ENCODE data around the gene IFNGR2.
A peak's percentile ranks its signal among the peaks of the same experiment; 100 is the strongest.
"Not testable (repeated sequence)": the region's sequence is repeated elsewhere in the genome, so short reads cannot be mapped to it uniquely, and the experiment has no call there.

The IFNGR2 gene

GRCh38 chr21:33403128-33403785 is at the start of gene IFNGR2:
TSS of gene IFNGR2 (plus strand) at chr21:33403413. CDS start at chr21:33403544, 131 bp downstream.
- DNase-seq (ENCODE audit: low spot score) = no peak

- DNase-seq (ENCODE audit: low spot score) = no peak
These were observed 47.9 kb upstream of the IFNGR2 start for GRCh38 chr21:33355355-33355754.

- no peak for DNase-seq (ENCODE audit: low spot score)
These were observed 47.2 kb upstream of the IFNGR2 start for GRCh38 chr21:33355996-33356395.

- DNase-seq (ENCODE audit: low spot score) = no peak
These were observed 46.0 kb upstream of the IFNGR2 start for GRCh38 chr21:33357177-33357576.

- no peak for DNase-seq (ENCODE audit: low spot score)
These were observed 43.8 kb upstream of the IFNGR2 start for GRCh38 chr21:33359446-33359845.

GRCh38 chr21:33360281-33360680 is 42.9 kb upstream of the IFNGR2 start:
- no peak for DNase-seq (ENCODE audit: low spot score)

- DNase-seq (ENCODE audit: low spot score) = peak; percentile 89
These were observed 42.2 kb upstream of the IFNGR2 start for GRCh38 chr21:33360881-33361602.

GRCh38 chr21:33362044-33362555 is 41.1 kb upstream of the IFNGR2 start:
- DNase-seq (ENCODE audit: low spot score) = peak; percentile 77

- not testable (repeated sequence) for DNase-seq (ENCODE audit: low spot score)
These were observed 39.2 kb upstream of the IFNGR2 start for GRCh38 chr21:33363911-33364609.

- DNase-seq (ENCODE audit: low spot score) = no peak
These were observed 38.4 kb upstream of the IFNGR2 start for GRCh38 chr21:33364830-33365229.

GRCh38 chr21:33367309-33367973 is 35.8 kb upstream of the IFNGR2 start:
- DNase-seq (ENCODE audit: low spot score) = no peak

GRCh38 chr21:33368124-33368523 is 35.1 kb upstream of the IFNGR2 start:
- DNase-seq (ENCODE audit: low spot score) = no peak

GRCh38 chr21:33368576-33368975 is 34.6 kb upstream of the IFNGR2 start:
- no peak for DNase-seq (ENCODE audit: low spot score)

- DNase-seq (ENCODE audit: low spot score) = no peak
These were observed 33.6 kb upstream of the IFNGR2 start for GRCh38 chr21:33369586-33369985.

- DNase-seq (ENCODE audit: low spot score) = no peak
These were observed 32.9 kb upstream of the IFNGR2 start for GRCh38 chr21:33370305-33370704.

GRCh38 chr21:33371366-33371765 is 31.8 kb upstream of the IFNGR2 start:
- no peak for DNase-seq (ENCODE audit: low spot score)

- DNase-seq (ENCODE audit: low spot score) = no peak
These were observed 30.6 kb upstream of the IFNGR2 start for GRCh38 chr21:33372582-33372981.

GRCh38 chr21:33373451-33373850 is 29.8 kb upstream of the IFNGR2 start:
- no peak for DNase-seq (ENCODE audit: low spot score)

- DNase-seq (ENCODE audit: low spot score) = no peak
These were observed 29.1 kb upstream of the IFNGR2 start for GRCh38 chr21:33374080-33374449.

- DNase-seq (ENCODE audit: low spot score) = peak; percentile 66
These were observed 28.6 kb upstream of the IFNGR2 start for GRCh38 chr21:33374450-33375096.

GRCh38 chr21:33375101-33375644 is 28.0 kb upstream of the IFNGR2 start:
- DNase-seq (ENCODE audit: low spot score) = no peak
